GM12873 (cell line): Measurements from ENCODE around the gene MAP4K3.

Source experiments
- TF ChIP-seq, protein P1 (sequence below): IDR thresholded peaks from 2 replicates; pipeline ENCODE4 v1.5.1; 2012; ENCODE audit warnings: low read depth, mild to moderate bottlenecking, moderate library complexity, low read length, control low read depth; ENCODE audit not compliant: insufficient read depth; ENCODE audit errors: missing control alignments

The MAP4K3 gene

GRCh38 chr2:39464864-39465263 is 27.8 kb upstream of the MAP4K3 start:
- TF ChIP-seq, protein P1, sequence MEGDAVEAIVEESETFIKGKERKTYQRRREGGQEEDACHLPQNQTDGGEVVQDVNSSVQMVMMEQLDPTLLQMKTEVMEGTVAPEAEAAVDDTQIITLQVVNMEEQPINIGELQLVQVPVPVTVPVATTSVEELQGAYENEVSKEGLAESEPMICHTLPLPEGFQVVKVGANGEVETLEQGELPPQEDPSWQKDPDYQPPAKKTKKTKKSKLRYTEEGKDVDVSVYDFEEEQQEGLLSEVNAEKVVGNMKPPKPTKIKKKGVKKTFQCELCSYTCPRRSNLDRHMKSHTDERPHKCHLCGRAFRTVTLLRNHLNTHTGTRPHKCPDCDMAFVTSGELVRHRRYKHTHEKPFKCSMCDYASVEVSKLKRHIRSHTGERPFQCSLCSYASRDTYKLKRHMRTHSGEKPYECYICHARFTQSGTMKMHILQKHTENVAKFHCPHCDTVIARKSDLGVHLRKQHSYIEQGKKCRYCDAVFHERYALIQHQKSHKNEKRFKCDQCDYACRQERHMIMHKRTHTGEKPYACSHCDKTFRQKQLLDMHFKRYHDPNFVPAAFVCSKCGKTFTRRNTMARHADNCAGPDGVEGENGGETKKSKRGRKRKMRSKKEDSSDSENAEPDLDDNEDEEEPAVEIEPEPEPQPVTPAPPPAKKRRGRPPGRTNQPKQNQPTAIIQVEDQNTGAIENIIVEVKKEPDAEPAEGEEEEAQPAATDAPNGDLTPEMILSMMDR = no peak

GRCh38 chr2:39455826-39456225 is 18.7 kb upstream of the MAP4K3 start:
- TF ChIP-seq, protein P1 = no peak

GRCh38 chr2:39452396-39452795 is 15.3 kb upstream of the MAP4K3 start:
- TF ChIP-seq, protein P1 = no peak

DNA sequence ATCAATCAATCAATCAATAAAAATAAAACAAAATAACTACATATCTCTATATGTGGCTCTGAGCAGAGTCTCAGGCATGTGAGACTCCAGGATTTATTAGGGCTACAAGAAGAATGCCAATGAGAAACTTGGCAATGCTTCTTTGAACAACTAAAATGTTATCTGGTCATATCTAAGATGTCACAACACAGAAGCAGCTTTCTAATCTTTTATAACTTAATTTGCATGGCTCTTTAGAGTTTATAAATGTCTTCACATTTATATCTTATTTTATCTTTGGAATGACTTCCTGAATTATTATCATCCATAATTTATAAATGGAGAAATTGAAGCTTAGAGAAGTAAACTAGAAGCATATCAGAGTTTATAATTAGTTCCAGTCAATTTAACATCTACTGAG is 14.9 kb upstream of the MAP4K3 start:
- TF ChIP-seq, protein P1 = no peak

- TF ChIP-seq, protein P1 = no peak
Measured at GRCh38 chr2:39448169-39448502, 11.1 kb upstream of the MAP4K3 start.

DNA sequence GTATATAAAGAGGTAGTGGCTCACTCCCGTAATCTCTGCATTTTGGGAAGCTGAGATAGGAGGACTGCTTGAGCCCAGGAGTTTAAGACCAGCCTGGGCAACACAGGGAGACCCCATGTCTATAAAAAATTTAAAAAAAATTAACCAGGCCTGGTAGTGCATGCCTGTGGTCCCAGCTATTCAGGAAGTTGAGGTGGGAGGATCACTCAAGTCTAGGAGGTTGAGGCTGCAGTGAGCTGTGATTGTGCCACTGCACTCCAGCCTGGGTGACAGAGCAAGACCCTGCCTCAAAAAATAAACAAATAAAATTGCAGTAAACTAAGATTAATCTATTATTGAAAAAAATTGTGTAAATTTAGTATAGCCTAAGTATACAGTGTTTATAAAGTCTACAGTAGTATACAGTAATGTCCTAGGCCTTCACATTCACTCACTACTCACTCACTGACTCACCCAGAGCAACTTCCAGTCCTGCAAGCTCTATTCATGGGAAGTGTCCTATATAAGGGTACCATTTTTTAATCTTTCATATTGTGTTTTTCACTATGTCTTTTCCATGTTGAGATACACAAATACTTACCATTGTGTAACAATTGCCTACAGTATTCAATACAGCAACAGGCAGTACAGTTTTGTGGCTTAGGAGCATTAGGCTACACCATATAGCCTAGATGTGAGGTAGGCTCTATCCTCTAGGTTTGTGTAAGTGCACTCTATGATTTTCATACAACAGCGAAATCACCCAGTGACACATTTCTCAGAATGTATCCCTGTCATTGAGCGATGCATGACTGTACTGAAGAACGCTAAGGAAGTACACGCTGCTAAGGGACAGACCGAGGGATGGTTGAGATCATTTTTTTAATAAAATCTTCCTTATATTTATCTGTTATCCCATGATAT is 10.4 kb upstream of the MAP4K3 start:
- TF ChIP-seq, protein P1 = no peak

DNA sequence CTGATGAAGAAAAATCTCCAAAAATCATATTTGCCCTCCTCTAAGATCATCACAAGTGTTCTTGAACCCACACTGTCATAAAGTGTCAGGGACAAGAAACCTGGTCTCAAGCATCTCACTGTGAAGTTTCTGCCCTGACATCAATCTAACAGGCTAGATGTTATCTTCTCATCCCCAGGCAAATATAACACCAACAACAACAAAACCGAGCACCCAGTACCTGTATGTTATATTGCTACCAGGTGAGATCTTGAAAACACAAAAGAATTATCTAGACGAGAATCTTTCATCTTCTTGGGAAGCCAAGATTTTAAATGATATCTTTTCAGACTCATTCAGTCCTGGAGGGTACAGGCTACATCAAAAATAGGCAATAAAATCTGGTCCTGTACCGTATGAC is 8.8 kb upstream of the MAP4K3 start:
- TF ChIP-seq, protein P1 = no peak
